Stomach (tissue), 9 donors: ENCODE data around the gene TSPAN15. TPM values are rescaled to one million over a fixed set of nuclear protein-coding genes. Genes with fewer than 3 reads are reported as not detected.

Experiments used
- DNase-seq, 2 donors: peaks; one replicate each; pipeline versions ENCODE4 v3.0.0 to v3.0.0-alpha.2; 2013 to 2019
- H3K27ac ChIP-seq, 5 donors: fragments of 200-600 bp in 4 of 5; sonication (generic) in 4 of 5; one replicate each; pipeline ENCODE4 v1.5.1; 2013 to 2019; ENCODE audit warnings: mild to moderate bottlenecking in 1 of 5, moderate library complexity in 1 of 5
- H3K27me3 ChIP-seq, 3 donors: fragments of 200-600 bp; sonication (generic); one replicate each; pipeline ENCODE4 v1.5.1; 2017 to 2019; ENCODE audit warnings: mixed run types in 1 of 3
- H3K36me3 ChIP-seq, 4 donors: fragments of 200-600 bp; sonication (generic); 1 replicate in 3 of 4; 2 replicates in 1 of 4; pipeline ENCODE4 v1.5.1; 2016 to 2019
- H3K4me1 ChIP-seq, 4 donors: fragments of 200-600 bp; sonication (generic); one replicate each; pipeline ENCODE4 v1.5.1; 2016 to 2019
- H3K4me3 ChIP-seq, 4 donors: fragments of 200-600 bp; sonication (generic) in 3 of 4; one replicate each; pipeline ENCODE4 v1.5.1; 2016 to 2019; ENCODE audit warnings: mild to moderate bottlenecking in 1 of 4
- H3K9me3 ChIP-seq, 4 donors: fragments of 200-600 bp; sonication (generic); one replicate each; pipeline ENCODE4 v1.5.1; 2016 to 2019
- CTCF ChIP-seq, 7 experiments: fragments of 450-650 bp in 4 of 7; fragments of 200-600 bp in 3 of 7; sonication (generic) in 3 of 7; IDR thresholded peaks; one replicate each; pipeline ENCODE4 v1.5.1; 2016 to 2019; ENCODE audit warnings: antibody characterized with exemption in 7 of 7, control low read depth in 2 of 7, mild to moderate bottlenecking in 1 of 7
- EP300 ChIP-seq: sonication (generic); formaldehyde crosslinking; IDR thresholded peaks from one replicate; pipeline ENCODE4 v1.6.1; 2017; ENCODE audit warnings: antibody characterized with exemption
- POLR2A ChIP-seq, 4 donors: fragments of 450-650 bp; IDR thresholded peaks; one replicate each; pipeline ENCODE4 v1.6.1; 2016; ENCODE audit warnings: antibody characterized with exemption in 4 of 4, control low read depth in 2 of 4, mild to moderate bottlenecking in 1 of 4, moderate library complexity in 1 of 4
- POLR2AphosphoS5 ChIP-seq, 3 donors: sonication (generic); formaldehyde crosslinking; IDR thresholded peaks; one replicate each; pipeline ENCODE4 v1.6.1; 2016; ENCODE audit warnings: antibody characterized with exemption in 3 of 3
- WGBS, 5 donors: extraction: QIAGEN DNeasy Blood & Tissue Kit in 3 of 5; methylation state at CpG; one replicate each; pipeline versions ENCODE4 v1.1.5 to v1.1.7; 2013 to 2018; 5-methylcytosine and 5-hydroxymethylcytosine counted together
- intact Hi-C: fragments of 100-400 bp; cut with DNase I; formaldehyde crosslinking; loops from one replicate; pipeline ENCODE4 v1.15.1; 2023; ENCODE audit warnings: low total_unique reads
- polyA plus RNA-seq, 3 donors: library from polyadenylated mRNA; stranded (reverse); fragments of 200-250 nt; gene quantifications; one replicate each; pipeline ENCODE4 v1.2.3, GENCODE V29; 2013
- total RNA-seq, 5 donors: library from RNA; depleted of rRNA; stranded (reverse); fragments of >200 nt; gene quantifications; one replicate each; pipeline versions ENCODE4 v1.1.0 to v1.2.3, GENCODE V29; 2014 to 2016
- donor health status: healthy with polysubstance abuse.
- donor health status: Bipolar disorder and iron deficiency.
- donor health status: healthy.

Gene TSPAN15
- total and polyA plus RNA-seq, 8 donors = 23.5 to 153 (median 74.5) TPM

- H3K4me1 ChIP-seq = peaks cover 75 to 100% (median 88%) of the 10 kb centered on the region in 4 donors
- peaks cover 8 to 12% (median 9%) of the 10 kb centered on the region in 4 donors for H3K36me3 ChIP-seq
- H3K4me3 ChIP-seq = no peak overlapping the region
- no peak for DNase-seq
- 52 to 76% (median 65%) methylated on average over 7 to 8 of the region's 8 CpGs for WGBS, 5 donors
- TF ChIP-seq EP300 = no peak
- TF ChIP-seq POLR2A (IDR thresholded peaks at IDR 0.05) = no peak
- TF ChIP-seq POLR2AphosphoS5 (IDR thresholded peaks at IDR 0.05) = peak in 1 of 3 donors; percentile 3
- no peak for TF ChIP-seq CTCF (IDR thresholded peaks at IDR 0.05)
- intact Hi-C loops = no loop called here
- H3K27ac ChIP-seq = peak overlapping the region; percentile 75 to 94 (median 92)
- H3K9me3 ChIP-seq = no peaks in the 10 kb centered on the region
- H3K27me3 ChIP-seq = no peaks in the 10 kb centered on the region
Measured at GRCh38 chr10:69456880-69457693, 5.8 kb downstream of the TSPAN15 start.

GRCh38 chr10:69457771-69458237 lies 6.5 kb downstream of the TSPAN15 start:
- TF ChIP-seq POLR2AphosphoS5 (IDR thresholded peaks at IDR 0.05) (no peak), CTCF (IDR thresholded peaks at IDR 0.05) (no peak), POLR2A (IDR thresholded peaks at IDR 0.05) (no peak)
- DNase-seq = no peak
- peaks cover 8 to 12% (median 9%) of the 10 kb centered on the region in 4 donors for H3K36me3 ChIP-seq
- peak overlapping the region; percentile 75 to 94 (median 92) for H3K27ac ChIP-seq
- H3K9me3 ChIP-seq = no peaks in the 10 kb centered on the region
- 33 to 58% (median 51%) methylated on average over 5 of the region's 5 CpGs for WGBS, 5 donors
- H3K4me1 ChIP-seq = peaks cover 75 to 100% (median 88%) of the 10 kb centered on the region in 4 donors
- intact Hi-C loops = no loop called here
- H3K4me3 ChIP-seq = no peak overlapping the region
- H3K27me3 ChIP-seq = no peaks in the 10 kb centered on the region

GRCh38 chr10:69458430-69459100 lies 7.3 kb downstream of the TSPAN15 start:
- Histone ChIP-seq H3K27me3 (no peaks in the 10 kb centered on the region), H3K36me3 (peaks cover 8 to 12% (median 9%) of the 10 kb centered on the region in 4 donors), H3K4me3 (no peak overlapping the region), H3K4me1 (peaks cover 78 to 100% (median 89%) of the 10 kb centered on the region in 4 donors), H3K27ac (peak overlapping the region; percentile 86 to 96 (median 92)), H3K9me3 (no peaks in the 10 kb centered on the region)
- WGBS, 5 donors = 24 to 49% (median 37%) methylated on average over 10 of the region's 10 CpGs
- TF ChIP-seq EP300 (no peak), POLR2AphosphoS5 (IDR thresholded peaks at IDR 0.05) (peak in 2 of 3 donors; percentile 47 to 81), CTCF (IDR thresholded peaks at IDR 0.05) (no peak), POLR2A (IDR thresholded peaks at IDR 0.05) (no peak)
- peak; percentile 87 to 92 for DNase-seq
- intact Hi-C loops = no loop called here

GRCh38 chr10:69459101-69459790 lies 8.0 kb downstream of the TSPAN15 start:
- TF ChIP-seq CTCF (IDR thresholded peaks at IDR 0.05) = no peak
- no peak for TF ChIP-seq EP300
- TF ChIP-seq POLR2AphosphoS5 (IDR thresholded peaks at IDR 0.05) = no peak
- no peak for TF ChIP-seq POLR2A (IDR thresholded peaks at IDR 0.05)
- 34 to 66% (median 51%) methylated on average over 8 of the region's 8 CpGs for WGBS, 5 donors
- H3K27me3 ChIP-seq = no peaks in the 10 kb centered on the region
- no peak overlapping the region for H3K4me3 ChIP-seq
- peaks cover 78 to 100% (median 90%) of the 10 kb centered on the region in 4 donors for H3K4me1 ChIP-seq
- no peaks in the 10 kb centered on the region for H3K9me3 ChIP-seq
- H3K27ac ChIP-seq = peak overlapping the region; percentile 86 to 94 (median 92)
- H3K36me3 ChIP-seq = peaks cover 8 to 12% (median 9%) of the 10 kb centered on the region in 4 donors
- intact Hi-C loops = no loop called here
- no peak for DNase-seq
